Neural cell (in vitro differentiated cells): ENCODE results near the gene RAB28. TPM values are rescaled to one million over a fixed set of nuclear protein-coding genes. Genes with fewer than 3 reads are reported as not detected.

Experiments used
- H2AFZ ChIP-seq: fragments of 200-600, 300-800 bp; sonication (generic), shearing (Covaris generic); 2 replicates; pipeline ENCODE4 v1.6.0; 2014; ENCODE audit warnings: low read depth, mild to moderate bottlenecking, antibody characterized with exemption, low read length, moderate library complexity
- H3F3A ChIP-seq: fragments of 200-600 bp; shearing (Covaris generic); 2 replicates; pipeline ENCODE4 v1.6.1; 2016; ENCODE audit warnings: mild to moderate bottlenecking, moderate library complexity, mixed read lengths, antibody characterized with exemption, low read length; ENCODE audit not compliant: insufficient read depth, poor library complexity, severe bottlenecking
- H3K27ac ChIP-seq: fragments of 200-600, 300-800 bp; sonication (generic), shearing (Covaris generic); 2 replicates; pipeline ENCODE4 v1.5.1; 2014; ENCODE audit warnings: mild to moderate bottlenecking, low read length, moderate library complexity
- H3K27me3 ChIP-seq: fragments of 300-800, 200-600 bp; sonication (generic), shearing (Covaris generic); 2 replicates; pipeline ENCODE4 v1.6.0; 2014; ENCODE audit warnings: mild to moderate bottlenecking, low read depth, low read length, moderate library complexity; ENCODE audit not compliant: insufficient read depth
- H3K36me3 ChIP-seq: fragments of 300-800, 200-600 bp; sonication (generic), shearing (Covaris generic); 2 replicates; pipeline ENCODE4 v1.5.1; 2014; ENCODE audit warnings: mild to moderate bottlenecking, antibody characterized with exemption, low read length, moderate library complexity; ENCODE audit not compliant: insufficient read depth
- H3K4me2 ChIP-seq: fragments of 300-800, 200-600 bp; sonication (generic), shearing (Covaris generic); 2 replicates; pipeline ENCODE4 v1.6.0; 2014; ENCODE audit warnings: mild to moderate bottlenecking, low read length
- H3K4me3 ChIP-seq: fragments of 300-800, 200-600 bp; sonication (generic), shearing (Covaris generic); 2 replicates; pipeline ENCODE4 v1.5.1; 2014; ENCODE audit warnings: mild to moderate bottlenecking, low read length, moderate library complexity
- H3K79me2 ChIP-seq: fragments of 200-600 bp; shearing (Covaris generic); replicated peaks from 2 replicates; pipeline ENCODE4 v1.6.0; 2014; ENCODE audit warnings: mild to moderate bottlenecking, low read length, moderate library complexity; ENCODE audit not compliant: insufficient read depth
- H3K9ac ChIP-seq: fragments of 300-800, 200-600 bp; sonication (generic), shearing (Covaris generic); 2 replicates; pipeline ENCODE4 v1.6.1; 2016; ENCODE audit warnings: mild to moderate bottlenecking, low read length, mixed read lengths
- H3K9me2 ChIP-seq: fragments of 200-600 bp; shearing (Covaris generic); 2 replicates; pipeline ENCODE4 v1.6.1; 2016; ENCODE audit warnings: mild to moderate bottlenecking, low read length, mixed read lengths; ENCODE audit not compliant: insufficient read depth
- H3K9me3 ChIP-seq: fragments of 200-600, 300-800 bp; sonication (generic), shearing (Covaris generic); 2 replicates; pipeline ENCODE4 v1.6.1; 2016; ENCODE audit warnings: mild to moderate bottlenecking, mixed run types, low read length, moderate library complexity, mixed read lengths
- H4K20me1 ChIP-seq: fragments of 200-600 bp; shearing (Covaris generic); 2 replicates; pipeline ENCODE4 v1.6.1; 2016; ENCODE audit warnings: mild to moderate bottlenecking, mixed run types; ENCODE audit not compliant: insufficient read depth
- EP300 ChIP-seq: fragments of 450-650 bp; conservative IDR thresholded peaks from 2 replicates; pipeline ENCODE4 v1.6.1; 2014; ENCODE audit warnings: antibody characterized with exemption, mild to moderate bottlenecking, moderate library complexity; ENCODE audit not compliant: poor library complexity, severe bottlenecking
- EZH2 ChIP-seq: fragments of 200-600, 300-800 bp; shearing (Covaris generic), sonication (generic); IDR thresholded peaks from 2 replicates; pipeline ENCODE4 v1.6.1; 2014; ENCODE audit warnings: antibody characterized with exemption, low read length, borderline replicate concordance, mild to moderate bottlenecking; ENCODE audit not compliant: insufficient read depth, poor library complexity, severe bottlenecking
- MXI1 ChIP-seq: fragments of 450-650 bp; conservative IDR thresholded peaks from 2 replicates; pipeline ENCODE4 v1.6.1; 2014; ENCODE audit warnings: antibody characterized with exemption, mild to moderate bottlenecking; ENCODE audit not compliant: poor library complexity, severe bottlenecking
- POLR2AphosphoS5 ChIP-seq: IDR thresholded peaks from 2 replicates; pipeline ENCODE4 v1.6.1; 2012
- RAD21 ChIP-seq: fragments of 450-650 bp; conservative IDR thresholded peaks from 2 replicates; pipeline ENCODE4 v1.6.1; 2014; ENCODE audit warnings: antibody characterized with exemption, mild to moderate bottlenecking, moderate library complexity
- SMC3 ChIP-seq: fragments of 450-650 bp; conservative IDR thresholded peaks from 2 replicates; pipeline ENCODE4 v1.6.1; 2014; ENCODE audit warnings: antibody characterized with exemption, mild to moderate bottlenecking, moderate library complexity; ENCODE audit not compliant: poor library complexity
- TAF1 ChIP-seq: IDR thresholded peaks from 2 replicates; pipeline ENCODE4 v1.6.1; 2012; ENCODE audit warnings: low read depth
- polyA plus RNA-seq: library from polyadenylated mRNA; depleted of rRNA; stranded (reverse); fragments of >200 nt; gene quantifications from 2 replicates; pipeline ENCODE4 v1.2.3, GENCODE V29; 2014
- TF ChIP-seq, protein P1 (sequence below): fragments of 450-650 bp; IDR thresholded peaks from 2 replicates; pipeline ENCODE4 v1.5.1; 2014; ENCODE audit warnings: antibody characterized with exemption, mild to moderate bottlenecking, moderate library complexity; ENCODE audit not compliant: poor library complexity, severe bottlenecking
- TF ChIP-seq, protein P2 (sequence below): IDR thresholded peaks from 2 replicates; pipeline ENCODE4 v1.6.1; 2012; ENCODE audit warnings: borderline replicate concordance

The RAB28 gene
- polyA plus RNA-seq, 1 donor from 2014 or later, result 60.7 TPM

DNA sequence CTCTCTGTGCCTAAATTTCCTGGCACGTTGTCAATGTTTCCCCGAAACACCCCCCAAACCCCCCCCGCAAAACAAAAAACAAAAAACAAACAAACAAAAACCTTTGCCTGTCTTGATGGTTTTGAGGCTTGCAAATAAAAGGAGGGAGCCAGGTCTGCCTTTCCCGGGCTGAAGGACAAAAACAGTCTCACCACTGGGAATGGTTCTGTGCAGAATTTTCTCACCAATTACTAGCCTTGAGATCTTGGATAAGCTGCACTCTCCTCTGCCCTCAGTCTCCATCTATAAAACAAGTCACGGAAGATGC lies 44.6 kb upstream of the RAB28 start:
- Histone ChIP-seq H2AFZ (no peak overlapping the region), H3K9ac (no peak overlapping the region), H3K36me3 (no peaks in the 10 kb centered on the region), H3F3A (no peaks in the 10 kb centered on the region), H3K9me2 (no peaks in the 10 kb centered on the region), H3K9me3 (peaks cover 15% of the 10 kb centered on the region), H3K27me3 (peaks cover 99% of the 10 kb centered on the region), H3K79me2 (no peaks in the 10 kb centered on the region), H3K27ac (no peak overlapping the region), H3K4me3 (no peak overlapping the region), H3K4me2 (no peak overlapping the region), H4K20me1 (no peaks in the 10 kb centered on the region)
- TF ChIP-seq EZH2 (no peak), POLR2AphosphoS5 (no peak), EP300 (no peak)
- TF ChIP-seq, protein P1, sequence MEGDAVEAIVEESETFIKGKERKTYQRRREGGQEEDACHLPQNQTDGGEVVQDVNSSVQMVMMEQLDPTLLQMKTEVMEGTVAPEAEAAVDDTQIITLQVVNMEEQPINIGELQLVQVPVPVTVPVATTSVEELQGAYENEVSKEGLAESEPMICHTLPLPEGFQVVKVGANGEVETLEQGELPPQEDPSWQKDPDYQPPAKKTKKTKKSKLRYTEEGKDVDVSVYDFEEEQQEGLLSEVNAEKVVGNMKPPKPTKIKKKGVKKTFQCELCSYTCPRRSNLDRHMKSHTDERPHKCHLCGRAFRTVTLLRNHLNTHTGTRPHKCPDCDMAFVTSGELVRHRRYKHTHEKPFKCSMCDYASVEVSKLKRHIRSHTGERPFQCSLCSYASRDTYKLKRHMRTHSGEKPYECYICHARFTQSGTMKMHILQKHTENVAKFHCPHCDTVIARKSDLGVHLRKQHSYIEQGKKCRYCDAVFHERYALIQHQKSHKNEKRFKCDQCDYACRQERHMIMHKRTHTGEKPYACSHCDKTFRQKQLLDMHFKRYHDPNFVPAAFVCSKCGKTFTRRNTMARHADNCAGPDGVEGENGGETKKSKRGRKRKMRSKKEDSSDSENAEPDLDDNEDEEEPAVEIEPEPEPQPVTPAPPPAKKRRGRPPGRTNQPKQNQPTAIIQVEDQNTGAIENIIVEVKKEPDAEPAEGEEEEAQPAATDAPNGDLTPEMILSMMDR, result no peak
- TF ChIP-seq, protein P2, sequence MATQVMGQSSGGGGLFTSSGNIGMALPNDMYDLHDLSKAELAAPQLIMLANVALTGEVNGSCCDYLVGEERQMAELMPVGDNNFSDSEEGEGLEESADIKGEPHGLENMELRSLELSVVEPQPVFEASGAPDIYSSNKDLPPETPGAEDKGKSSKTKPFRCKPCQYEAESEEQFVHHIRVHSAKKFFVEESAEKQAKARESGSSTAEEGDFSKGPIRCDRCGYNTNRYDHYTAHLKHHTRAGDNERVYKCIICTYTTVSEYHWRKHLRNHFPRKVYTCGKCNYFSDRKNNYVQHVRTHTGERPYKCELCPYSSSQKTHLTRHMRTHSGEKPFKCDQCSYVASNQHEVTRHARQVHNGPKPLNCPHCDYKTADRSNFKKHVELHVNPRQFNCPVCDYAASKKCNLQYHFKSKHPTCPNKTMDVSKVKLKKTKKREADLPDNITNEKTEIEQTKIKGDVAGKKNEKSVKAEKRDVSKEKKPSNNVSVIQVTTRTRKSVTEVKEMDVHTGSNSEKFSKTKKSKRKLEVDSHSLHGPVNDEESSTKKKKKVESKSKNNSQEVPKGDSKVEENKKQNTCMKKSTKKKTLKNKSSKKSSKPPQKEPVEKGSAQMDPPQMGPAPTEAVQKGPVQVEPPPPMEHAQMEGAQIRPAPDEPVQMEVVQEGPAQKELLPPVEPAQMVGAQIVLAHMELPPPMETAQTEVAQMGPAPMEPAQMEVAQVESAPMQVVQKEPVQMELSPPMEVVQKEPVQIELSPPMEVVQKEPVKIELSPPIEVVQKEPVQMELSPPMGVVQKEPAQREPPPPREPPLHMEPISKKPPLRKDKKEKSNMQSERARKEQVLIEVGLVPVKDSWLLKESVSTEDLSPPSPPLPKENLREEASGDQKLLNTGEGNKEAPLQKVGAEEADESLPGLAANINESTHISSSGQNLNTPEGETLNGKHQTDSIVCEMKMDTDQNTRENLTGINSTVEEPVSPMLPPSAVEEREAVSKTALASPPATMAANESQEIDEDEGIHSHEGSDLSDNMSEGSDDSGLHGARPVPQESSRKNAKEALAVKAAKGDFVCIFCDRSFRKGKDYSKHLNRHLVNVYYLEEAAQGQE, result no peak

DNA sequence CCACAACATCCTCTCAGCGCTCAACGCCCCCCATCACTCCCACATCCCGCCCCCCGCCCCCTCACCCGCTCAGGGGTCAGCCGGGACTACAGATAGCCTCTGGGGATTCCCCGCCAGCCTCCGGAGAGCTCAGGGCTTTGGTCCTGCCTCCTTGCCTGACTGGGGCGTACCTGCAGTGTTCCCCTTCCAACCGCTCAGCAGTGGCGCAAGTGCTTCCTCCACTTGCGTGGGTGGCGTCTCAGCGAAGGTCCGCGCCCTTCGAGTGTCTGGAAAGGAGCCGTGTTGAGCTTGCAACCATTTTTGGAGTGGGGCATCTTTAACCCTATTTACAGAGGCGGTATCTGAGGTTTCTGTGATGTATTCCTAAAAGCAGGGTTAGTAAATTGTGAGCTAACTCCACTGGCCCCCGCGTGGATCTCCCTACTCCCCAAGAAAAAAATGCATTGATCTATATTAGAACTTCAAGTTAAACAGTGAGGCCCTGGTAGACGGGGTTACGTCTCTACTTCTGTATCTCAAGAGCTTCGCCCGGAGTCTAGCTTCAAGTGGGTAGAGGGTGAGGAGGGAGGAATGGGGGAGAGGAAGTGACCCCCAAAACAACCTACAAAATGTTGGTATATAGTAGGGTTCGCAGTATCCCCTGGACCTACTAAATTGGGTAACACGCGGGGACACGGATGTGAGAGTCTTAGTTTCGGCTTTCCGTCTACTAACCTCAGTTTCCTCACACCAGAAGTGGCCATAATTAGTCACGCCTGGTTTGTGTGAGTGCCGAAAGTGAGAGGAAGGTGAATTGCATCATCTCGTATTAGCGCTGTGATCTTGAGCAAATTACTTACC lies 44.1 kb upstream of the RAB28 start:
- H3K79me2 ChIP-seq, result no peaks in the 10 kb centered on the region
- H3K9me2 ChIP-seq, result no peaks in the 10 kb centered on the region
- H3F3A ChIP-seq, result no peaks in the 10 kb centered on the region
- H3K4me3 ChIP-seq, result no peak overlapping the region
- peaks cover 100% of the 10 kb centered on the region for H3K27me3 ChIP-seq
- H3K27ac ChIP-seq, result no peak overlapping the region
- TF ChIP-seq TAF1, result no peak
- no peak for TF ChIP-seq EZH2
- no peak for TF ChIP-seq RAD21
- no peak for TF ChIP-seq SMC3
- TF ChIP-seq POLR2AphosphoS5, result no peak
- TF ChIP-seq, protein P2, result no peak
- TF ChIP-seq, protein P1, result no peak
- no peak for TF ChIP-seq EP300
- TF ChIP-seq MXI1, result no peak
- H3K4me2 ChIP-seq, result no peak overlapping the region
- H3K9ac ChIP-seq, result no peak overlapping the region
- H2AFZ ChIP-seq, result no peak overlapping the region
- H4K20me1 ChIP-seq, result no peaks in the 10 kb centered on the region
- no peaks in the 10 kb centered on the region for H3K36me3 ChIP-seq
- peaks cover 17% of the 10 kb centered on the region for H3K9me3 ChIP-seq
